Muscle of back (tissue), 11 donors: ENCODE data around the gene ABCC3. TPM values are rescaled to one million over a fixed set of nuclear protein-coding genes. Genes with fewer than 3 reads are reported as not detected.
"Not testable (repeated sequence)": the region's sequence is repeated elsewhere in the genome, so short reads cannot be mapped to it uniquely, and the experiment has no call there.

Experiments
- DNase-seq, 3 donors: peaks; one replicate each; pipeline versions ENCODE4 v3.0.0 to v3.0.0-alpha.2; 2013
- polyA plus RNA-seq, 10 donors: library from polyadenylated mRNA; unstranded; fragments of 120-200 nt; gene quantifications; one replicate each; pipeline ENCODE4 v1.2.1, GENCODE V29; 2013; ENCODE audit not compliant: insufficient read length in 10 of 10

The ABCC3 gene
- polyA plus RNA-seq, 10 donors, result 0.12 to 1.7 (median 0.67) TPM

- no peak for DNase-seq
These were observed 30.2 kb downstream of the ABCC3 start for GRCh38 chr17:50664788-50665458.

DNA sequence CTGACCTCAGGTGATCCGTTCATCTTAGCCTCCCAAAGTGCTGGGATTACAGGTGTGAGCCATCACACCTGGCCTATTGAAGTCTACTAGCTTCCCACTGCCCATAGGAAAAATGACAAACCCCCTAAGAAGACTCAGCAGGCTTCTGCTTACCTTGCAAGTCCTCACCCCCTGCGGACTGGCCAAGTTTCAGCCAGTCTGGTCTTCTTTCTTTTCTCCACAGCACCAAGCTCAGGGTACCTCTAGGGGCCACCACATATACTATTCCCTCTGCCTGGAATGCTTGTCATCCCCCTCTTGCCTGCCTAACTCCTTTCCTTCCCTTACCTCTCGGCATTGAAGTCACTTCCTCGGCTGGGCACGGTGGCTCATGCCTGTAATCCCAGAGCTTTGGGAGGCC is 31.2 kb downstream of the ABCC3 start:
- no peak for DNase-seq

DNA sequence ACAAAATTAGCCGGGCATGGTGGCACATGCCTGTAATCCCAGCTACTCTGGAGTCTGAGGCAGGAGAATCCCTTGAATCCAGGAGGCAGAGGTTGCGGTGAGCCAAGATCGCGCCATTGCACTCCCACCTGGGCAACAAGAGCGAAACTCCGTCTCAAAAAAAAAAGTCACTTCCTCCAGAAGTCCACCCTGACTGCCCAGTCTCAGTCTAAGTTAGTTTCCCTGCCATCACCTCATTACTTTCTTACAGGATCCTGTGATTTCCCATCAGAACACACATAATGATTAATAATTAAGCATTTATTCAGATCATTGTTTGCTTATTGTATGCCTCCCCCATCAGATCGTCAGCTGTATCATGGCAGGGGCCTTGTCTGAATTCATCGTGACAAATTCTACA is 31.6 kb downstream of the ABCC3 start:
- DNase-seq, result no peak

DNA sequence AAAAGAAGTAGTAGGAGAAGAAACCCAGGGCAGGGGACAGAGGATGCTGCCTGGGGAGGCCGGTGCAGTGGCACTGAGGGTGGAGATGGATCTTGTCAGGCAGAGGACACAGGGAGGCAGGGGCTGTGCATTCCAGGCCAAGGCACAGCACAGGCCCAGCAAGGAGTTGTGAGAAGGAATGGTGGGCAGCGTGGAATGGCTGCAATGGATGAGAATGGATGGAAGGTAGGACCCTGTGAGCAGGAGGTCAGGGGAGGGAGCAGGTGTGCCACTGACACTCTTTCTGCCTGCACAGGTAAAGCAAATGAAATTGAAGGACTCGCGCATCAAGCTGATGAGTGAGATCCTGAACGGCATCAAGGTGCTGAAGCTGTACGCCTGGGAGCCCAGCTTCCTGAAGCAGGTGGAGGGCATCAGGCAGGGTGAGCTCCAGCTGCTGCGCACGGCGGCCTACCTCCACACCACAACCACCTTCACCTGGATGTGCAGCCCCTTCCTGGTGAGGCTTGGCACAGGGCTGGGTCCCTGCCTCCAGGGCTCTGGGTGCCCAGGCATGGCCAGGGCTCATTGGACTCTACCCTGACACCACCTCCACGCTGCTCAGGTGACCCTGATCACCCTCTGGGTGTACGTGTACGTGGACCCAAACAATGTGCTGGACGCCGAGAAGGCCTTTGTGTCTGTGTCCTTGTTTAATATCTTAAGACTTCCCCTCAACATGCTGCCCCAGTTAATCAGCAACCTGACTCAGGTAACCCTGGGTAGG is 32.8 kb downstream of the ABCC3 start:
- no peak for DNase-seq

GRCh38 chr17:50668025-50668837 is 33.5 kb downstream of the ABCC3 start:
- no peak for DNase-seq

DNA sequence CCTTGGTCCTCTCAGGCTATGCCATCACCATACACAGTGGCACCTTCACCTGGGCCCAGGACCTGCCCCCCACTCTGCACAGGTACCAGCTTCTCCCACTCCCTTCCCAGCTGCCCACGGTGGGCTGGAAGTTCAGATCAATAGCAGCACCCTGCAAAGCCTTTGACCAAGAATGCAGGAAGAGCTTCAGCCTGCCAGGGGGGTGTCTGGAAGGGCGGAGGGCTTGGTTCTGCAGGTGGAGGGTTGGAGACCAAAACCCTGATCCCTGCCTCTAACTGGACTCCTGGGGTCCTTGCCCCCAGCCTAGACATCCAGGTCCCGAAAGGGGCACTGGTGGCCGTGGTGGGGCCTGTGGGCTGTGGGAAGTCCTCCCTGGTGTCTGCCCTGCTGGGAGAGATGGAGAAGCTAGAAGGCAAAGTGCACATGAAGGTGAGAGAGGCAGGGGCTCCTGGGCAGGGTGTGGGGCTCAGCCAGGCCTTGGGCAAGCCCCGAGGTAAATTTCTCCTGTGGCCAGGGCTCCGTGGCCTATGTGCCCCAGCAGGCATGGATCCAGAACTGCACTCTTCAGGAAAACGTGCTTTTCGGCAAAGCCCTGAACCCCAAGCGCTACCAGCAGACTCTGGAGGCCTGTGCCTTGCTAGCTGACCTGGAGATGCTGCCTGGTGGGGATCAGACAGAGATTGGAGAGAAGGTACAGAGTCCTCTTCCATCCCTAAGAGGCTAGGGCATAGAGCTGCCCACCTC is 34.3 kb downstream of the ABCC3 start:
- no peak for DNase-seq

DNA sequence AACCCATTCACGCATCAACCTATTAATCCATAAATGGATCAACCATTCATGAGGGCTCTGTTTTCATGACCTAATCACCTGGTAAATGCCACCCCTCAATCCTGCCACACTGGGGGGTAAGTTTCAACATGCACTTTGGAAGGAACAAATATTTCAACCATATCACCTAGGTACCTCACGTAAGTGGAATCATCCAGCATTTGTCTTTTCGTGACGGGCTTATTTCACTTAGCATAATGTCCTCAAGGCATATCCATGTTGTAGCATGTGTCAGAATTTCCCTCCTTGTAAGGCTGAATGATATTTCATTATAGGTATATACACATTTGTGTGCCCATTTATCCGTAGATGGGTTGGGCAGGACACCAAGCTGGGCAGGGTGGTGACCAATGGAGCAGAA is 37.4 kb downstream of the ABCC3 start:
- no peak for DNase-seq

GRCh38 chr17:50672831-50673551 is 38.3 kb downstream of the ABCC3 start:
- DNase-seq, result no peak

GRCh38 chr17:50675190-50675589 is 40.5 kb downstream of the ABCC3 start:
- no peak for DNase-seq

GRCh38 chr17:50675627-50676026 is 40.9 kb downstream of the ABCC3 start:
- no peak for DNase-seq

DNA sequence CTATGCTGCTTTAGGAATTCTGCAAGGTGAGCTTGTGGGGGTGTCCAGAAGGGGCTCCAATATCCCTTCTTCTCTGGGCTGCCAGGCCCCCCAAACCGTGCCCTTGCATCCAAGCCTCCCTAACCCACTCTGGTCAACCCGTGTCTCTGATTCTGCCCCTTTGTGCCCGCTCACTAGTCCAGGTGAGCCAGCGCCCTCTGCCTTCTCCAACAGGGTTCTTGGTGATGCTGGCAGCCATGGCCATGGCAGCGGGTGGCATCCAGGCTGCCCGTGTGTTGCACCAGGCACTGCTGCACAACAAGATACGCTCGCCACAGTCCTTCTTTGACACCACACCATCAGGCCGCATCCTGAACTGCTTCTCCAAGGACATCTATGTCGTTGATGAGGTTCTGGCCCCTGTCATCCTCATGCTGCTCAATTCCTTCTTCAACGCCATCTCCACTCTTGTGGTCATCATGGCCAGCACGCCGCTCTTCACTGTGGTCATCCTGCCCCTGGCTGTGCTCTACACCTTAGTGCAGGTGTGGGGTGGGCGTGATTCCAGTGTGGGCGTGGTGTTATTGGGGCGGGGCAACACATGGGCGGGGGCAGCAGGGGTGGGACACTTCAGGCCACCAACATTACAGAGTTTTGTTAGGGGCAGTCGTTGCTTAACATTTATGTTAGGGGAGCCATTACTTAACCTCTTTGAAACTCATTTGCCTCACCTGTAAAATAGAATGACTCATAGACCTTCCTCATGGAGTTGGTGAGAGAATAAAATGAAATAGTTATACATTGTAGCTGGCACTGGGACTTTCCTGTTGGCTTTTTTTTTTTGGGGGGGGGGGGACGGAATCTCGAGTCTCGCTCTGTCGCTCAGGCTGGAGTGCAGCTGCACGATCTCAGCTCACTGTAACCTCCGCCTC is 41.6 kb downstream of the ABCC3 start:
- DNase-seq, result no peak

DNA sequence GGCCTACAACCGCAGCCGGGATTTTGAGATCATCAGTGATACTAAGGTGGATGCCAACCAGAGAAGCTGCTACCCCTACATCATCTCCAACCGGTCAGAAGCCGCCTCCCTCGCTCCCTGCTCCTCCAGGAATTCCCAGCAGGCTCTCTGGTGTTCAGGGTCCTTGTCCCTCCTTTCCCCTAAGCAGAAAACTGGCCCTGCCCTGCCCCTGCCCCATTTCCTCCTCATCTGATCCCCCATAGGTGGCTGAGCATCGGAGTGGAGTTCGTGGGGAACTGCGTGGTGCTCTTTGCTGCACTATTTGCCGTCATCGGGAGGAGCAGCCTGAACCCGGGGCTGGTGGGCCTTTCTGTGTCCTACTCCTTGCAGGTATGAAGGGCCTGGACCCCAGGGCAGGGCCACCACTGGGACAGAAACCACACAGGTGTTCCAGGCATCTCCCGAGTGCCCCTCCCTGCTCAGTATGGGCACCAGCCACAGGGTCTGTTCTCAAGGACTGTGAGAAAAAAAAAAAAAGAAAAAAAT is 43.2 kb downstream of the ABCC3 start:
- no peak for DNase-seq

DNA sequence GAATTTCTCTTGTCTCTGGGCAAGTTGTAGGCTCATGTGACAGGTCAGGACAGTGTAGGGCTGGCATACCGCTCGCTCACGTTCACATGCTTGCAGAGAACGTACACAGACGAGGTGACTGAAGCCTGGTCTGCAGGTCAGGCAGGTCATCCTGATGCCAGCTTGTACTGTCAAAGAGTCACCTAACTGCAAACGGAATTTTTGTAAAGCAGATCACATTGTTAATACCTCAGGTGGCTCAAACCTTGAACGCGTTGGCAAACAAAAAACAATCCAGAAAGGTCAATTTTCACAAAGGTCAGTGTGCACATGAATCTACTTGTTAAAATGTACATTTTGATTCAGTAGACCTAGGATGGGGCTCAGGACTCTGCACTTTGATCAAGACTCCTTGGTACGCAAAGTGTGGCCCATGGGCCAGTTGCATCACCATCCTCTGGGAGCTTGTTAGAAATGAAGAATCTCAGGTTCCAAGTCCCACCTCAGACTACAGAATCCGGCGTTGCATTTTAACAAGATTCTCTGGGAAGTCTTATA is 44.4 kb downstream of the ABCC3 start:
- no peak for DNase-seq

- DNase-seq, result no peak
These were observed 45.4 kb downstream of the ABCC3 start for GRCh38 chr17:50680126-50680525.

DNA sequence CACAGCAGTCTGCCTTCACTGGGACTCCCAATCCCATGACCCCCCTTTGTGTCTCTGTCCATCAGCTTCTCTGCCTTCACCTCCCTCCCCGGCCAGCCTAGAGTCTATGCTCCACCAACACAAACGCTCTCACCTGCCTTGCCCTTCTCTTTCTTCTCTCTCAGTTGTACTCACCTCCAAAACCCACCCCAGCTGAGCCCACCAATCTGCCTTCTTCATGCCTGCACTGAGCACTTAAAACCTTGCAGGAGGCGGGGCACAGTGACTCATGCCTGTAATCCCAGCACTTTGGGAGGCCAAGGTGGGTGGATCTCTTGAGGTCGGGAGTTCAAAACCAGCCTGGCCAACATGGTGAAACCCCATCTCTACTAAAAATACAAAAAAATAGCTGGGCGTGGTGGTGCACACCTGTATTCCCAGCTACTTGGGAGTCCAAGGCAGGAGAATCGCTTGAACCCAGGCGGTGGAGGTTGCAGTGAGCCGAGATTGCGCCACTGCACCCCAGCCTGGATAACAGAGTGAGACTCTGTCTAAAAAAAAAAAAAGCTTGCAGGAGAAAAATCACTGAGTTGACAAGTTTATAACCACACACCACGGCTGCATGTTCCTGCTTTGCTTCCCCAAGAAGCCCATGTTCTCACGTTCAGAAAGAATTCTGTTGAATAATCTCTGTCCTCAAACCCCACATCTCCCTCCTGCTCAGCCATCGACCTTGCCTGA is 46.0 kb downstream of the ABCC3 start:
- DNase-seq, result not testable (repeated sequence)

- DNase-seq, result peak; percentile 76 to 92 (median 82)
These were observed 46.9 kb downstream of the ABCC3 start for GRCh38 chr17:50681263-50682200.

- DNase-seq, result no peak
These were observed 47.8 kb downstream of the ABCC3 start for GRCh38 chr17:50682441-50682840.

DNA sequence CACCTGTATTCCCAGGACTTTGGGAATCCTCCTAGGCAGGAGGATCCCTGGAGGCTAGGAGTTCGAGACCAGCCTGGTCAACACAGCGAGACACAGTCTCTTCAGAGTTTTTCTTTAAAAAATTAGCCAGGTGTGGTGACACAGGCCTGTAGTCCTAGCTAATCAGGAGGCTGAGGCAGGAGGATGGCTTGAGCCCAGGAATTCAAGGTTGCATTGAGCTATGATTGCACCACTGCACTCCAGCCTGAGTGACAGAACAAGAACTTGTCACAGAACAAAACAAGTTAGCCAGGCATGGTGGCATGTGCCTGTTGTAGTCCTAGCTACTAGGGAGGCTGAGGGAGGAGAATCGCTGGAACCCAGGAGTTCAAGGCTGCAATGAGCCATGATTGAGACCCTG is 48.3 kb downstream of the ABCC3 start:
- no peak for DNase-seq
